ENCODE measurements around the gene SLC10A6.

SLC10A6 gene

GRCh38 chr4:86778175-86778574 is 71.0 kb downstream of the SLC10A6 start:
- Histone ChIP-seq H3K27ac (ENCODE audit: low read length) (no peak overlapping the region), H4K20me1 (ENCODE audit: insufficient read depth, low read length) (no peaks in the 10 kb centered on the region), H3K4me1 (ENCODE audit: low read length) (no peaks in the 10 kb centered on the region), H3K79me2 (ENCODE audit: low read length) (no peaks in the 10 kb centered on the region), H3K4me2 (ENCODE audit: low read depth, low read length) (no peak overlapping the region), H3K4me3 (ENCODE audit: low read length) (no peak overlapping the region), H2AFZ (ENCODE audit: low read length) (no peak overlapping the region), H3K9me3 (replicated peaks; ENCODE audit: insufficient read depth, low read length) (no peaks in the 10 kb centered on the region), H3K9ac (ENCODE audit: low read length) (no peak overlapping the region), H3K9me2 (replicated peaks; ENCODE audit: insufficient read depth, low read length) (no peaks in the 10 kb centered on the region), H3K27me3 (replicated peaks; ENCODE audit: insufficient read depth, low read length) (no peaks in the 10 kb centered on the region), H3F3A (ENCODE audit: insufficient read depth, low read length) (no peaks in the 10 kb centered on the region), H3K36me3 (replicated peaks; ENCODE audit: insufficient read depth, low read length) (no peaks in the 10 kb centered on the region)
- no peak for DNase-seq
- TF ChIP-seq CTCF (IDR thresholded peaks at IDR 0.05; ENCODE audit: low read length), result no peak
- TF ChIP-seq EZH2 (optimal IDR thresholded peaks at IDR 0.05; ENCODE audit: low read depth, low read length), result no peak
- no peak for TF ChIP-seq EZH2phosphoT487 (IDR thresholded peaks at IDR 0.05; ENCODE audit: low read length)

- Histone ChIP-seq H3K4me1 (ENCODE audit: low read length) (no peaks in the 10 kb centered on the region), H3K9ac (ENCODE audit: low read length) (no peak overlapping the region), H4K20me1 (ENCODE audit: insufficient read depth, low read length) (no peaks in the 10 kb centered on the region), H3F3A (ENCODE audit: insufficient read depth, low read length) (no peaks in the 10 kb centered on the region), H3K9me2 (replicated peaks; ENCODE audit: insufficient read depth, low read length) (no peaks in the 10 kb centered on the region), H3K36me3 (replicated peaks; ENCODE audit: insufficient read depth, low read length) (no peaks in the 10 kb centered on the region), H3K4me3 (ENCODE audit: low read length) (no peak overlapping the region), H2AFZ (ENCODE audit: low read length) (no peak overlapping the region), H3K4me2 (ENCODE audit: low read depth, low read length) (no peak overlapping the region), H3K9me3 (replicated peaks; ENCODE audit: insufficient read depth, low read length) (no peaks in the 10 kb centered on the region), H3K27me3 (replicated peaks; ENCODE audit: insufficient read depth, low read length) (no peaks in the 10 kb centered on the region), H3K79me2 (ENCODE audit: low read length) (no peaks in the 10 kb centered on the region), H3K27ac (ENCODE audit: low read length) (no peak overlapping the region)
- TF ChIP-seq EZH2phosphoT487 (IDR thresholded peaks at IDR 0.05; ENCODE audit: low read length) (no peak), EZH2 (optimal IDR thresholded peaks at IDR 0.05; ENCODE audit: low read depth, low read length) (no peak), CTCF (IDR thresholded peaks at IDR 0.05; ENCODE audit: low read length) (no peak)
- no peak for DNase-seq
Measured at GRCh38 chr4:86775061-86775460, 74.1 kb downstream of the SLC10A6 start.
